HG03135 (cell line): ENCODE data around the gene HEMGN.
"Not testable (repeated sequence)": the region's sequence is repeated elsewhere in the genome, so short reads cannot be mapped to it uniquely, and the experiment has no call there.

Experiments
- ATAC-seq: cut with Tn5 transposase; IDR thresholded peaks from one replicate; pipeline ENCODE4 v1.9.1; 2021; ENCODE audit warnings: mild to moderate bottlenecking, moderate library complexity; ENCODE audit not compliant: unreplicated experiment

HEMGN gene

DNA sequence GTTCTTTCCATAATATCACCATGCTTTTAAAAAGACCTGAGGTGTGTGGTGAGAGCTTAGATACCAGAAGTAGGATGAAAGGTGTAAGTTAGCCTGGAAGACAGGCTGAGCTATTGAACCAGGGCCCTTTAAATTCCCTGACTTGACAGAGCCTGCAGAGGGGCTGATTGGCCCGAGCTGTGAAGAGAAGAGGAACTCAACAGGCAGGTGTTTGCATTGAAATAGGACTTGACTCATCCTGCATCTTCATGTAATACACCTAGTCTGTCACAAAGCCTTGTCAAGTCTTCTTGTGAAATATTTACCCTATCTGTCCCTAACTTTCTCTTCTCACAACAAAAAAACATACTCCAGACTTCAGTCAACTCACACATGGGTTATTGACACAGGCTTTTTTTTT lies 28.5 kb upstream of the HEMGN start:
- ATAC-seq = no peak

DNA sequence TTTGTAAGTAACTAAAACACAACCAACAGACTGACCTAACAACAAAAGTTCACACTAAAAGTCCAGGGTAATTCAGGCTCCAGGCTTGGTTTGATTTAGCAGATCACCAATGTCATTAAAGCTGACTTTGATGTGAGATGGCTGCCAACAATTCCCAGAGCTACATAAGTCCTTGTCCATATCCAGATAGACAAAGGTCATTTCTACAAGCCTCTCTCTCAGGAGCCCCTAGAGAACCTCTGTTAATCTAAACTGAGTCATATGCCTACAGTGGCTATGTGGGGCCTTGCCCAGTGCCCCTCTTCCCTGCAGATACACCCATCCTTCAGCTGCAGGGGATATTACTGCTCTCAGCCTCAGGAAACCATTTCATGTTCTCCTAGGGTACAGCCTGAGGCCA lies 26.9 kb upstream of the HEMGN start:
- no peak for ATAC-seq

DNA sequence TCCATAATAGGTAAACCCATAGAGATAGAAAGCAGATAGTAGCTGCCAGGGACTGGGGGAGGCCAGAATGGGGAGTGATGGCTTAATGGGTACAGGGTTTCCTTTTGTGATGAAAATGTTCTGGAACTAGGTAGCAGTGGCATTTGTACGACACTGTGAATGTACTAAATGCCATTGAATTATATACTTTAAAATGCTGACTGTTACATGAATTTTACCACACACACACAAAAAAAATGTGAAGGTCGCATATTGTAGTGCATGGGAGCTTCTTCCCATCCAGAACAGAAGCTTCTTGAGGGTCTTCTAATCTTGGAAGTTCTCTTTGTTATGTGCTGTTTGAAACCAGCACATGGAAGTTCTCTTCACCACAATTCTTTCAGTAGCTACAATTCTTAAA lies 25.3 kb upstream of the HEMGN start:
- no peak for ATAC-seq

DNA sequence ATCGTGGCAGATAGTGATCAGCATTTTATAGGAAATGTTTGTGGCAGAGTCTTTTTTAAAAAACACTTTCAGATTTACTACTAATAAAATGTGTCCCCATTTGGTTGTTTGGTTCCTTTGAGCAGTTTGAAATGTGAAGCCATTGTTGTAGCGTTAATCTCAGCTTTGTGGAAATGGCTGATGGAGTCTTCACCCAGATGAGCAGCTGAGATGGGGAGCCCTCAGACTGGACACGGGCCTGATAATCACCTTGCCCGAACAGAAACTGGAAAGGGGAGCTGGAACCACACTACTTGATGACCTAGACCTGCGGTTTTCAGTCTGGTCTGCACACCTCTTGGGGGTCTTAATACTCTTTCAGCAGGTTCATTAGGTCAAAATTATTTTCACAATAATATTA lies 24.6 kb upstream of the HEMGN start:
- ATAC-seq = no peak

DNA sequence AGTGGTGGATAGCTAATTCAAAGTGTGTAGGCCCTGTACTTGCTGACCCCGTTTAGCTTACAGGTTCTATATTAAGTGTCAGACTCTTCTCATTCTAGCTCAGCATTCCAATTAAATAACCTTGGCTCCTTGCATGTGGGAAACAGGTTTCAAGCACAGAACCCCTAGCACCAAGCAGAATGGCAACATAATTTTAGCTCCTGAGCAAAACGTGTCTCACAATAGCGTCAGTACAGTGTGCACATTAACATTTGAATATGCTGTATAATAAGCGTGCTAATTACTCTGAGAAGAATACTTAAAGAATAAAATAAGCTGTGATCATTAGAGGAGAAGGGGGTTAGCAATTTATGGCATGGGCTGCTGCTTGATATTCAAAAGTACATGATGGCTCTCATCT lies 24.2 kb upstream of the HEMGN start:
- ATAC-seq = no peak

DNA sequence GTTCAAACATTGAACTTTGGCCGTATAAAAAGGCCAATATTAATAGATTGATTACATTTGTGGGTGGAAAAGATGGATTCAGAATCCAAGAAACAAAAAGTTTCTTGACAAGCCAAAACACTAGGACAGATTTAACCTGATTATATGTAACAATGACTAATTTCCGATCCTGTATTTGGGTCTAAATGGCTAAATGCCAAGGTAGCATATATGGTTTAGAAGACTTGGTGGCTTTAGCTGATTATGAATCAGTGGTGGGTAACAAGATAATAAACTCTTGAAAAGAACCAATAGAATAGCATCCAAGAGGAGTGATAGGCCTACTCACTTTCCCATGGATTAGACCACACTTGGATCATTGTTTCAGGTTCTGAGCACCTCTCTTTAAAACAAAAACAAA lies 23.4 kb upstream of the HEMGN start:
- no peak for ATAC-seq

DNA sequence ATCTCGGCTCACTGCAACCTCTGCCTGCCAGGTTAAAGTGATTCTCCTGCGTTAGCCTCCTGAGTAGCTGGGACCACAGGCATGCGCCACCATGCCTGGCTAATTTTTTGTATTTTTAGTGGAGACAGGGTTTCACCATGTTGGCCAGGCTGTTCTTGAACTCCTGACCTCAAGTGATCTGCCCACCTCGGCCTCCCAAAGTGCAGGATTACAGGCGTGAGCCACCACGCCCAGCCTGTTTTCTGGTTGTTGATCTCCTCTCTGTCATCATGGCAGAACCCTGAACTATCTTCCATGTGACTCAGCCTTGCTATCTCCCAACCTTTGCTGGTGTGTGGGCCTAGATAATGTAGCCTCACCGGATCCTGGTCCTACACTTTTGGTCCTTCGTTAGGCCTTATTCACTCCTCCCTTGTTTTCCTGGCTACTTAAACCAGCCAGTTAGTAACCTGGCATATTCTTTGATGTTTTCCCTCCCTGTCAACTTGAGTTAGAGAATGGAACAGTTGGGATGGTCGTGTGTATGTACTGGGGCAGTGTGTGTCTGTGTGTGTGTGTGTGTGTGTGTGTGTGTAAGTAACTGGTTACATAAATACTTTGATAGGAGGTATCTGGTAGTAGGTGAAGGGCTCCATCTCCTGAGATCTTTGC lies 22.8 kb upstream of the HEMGN start:
- not testable (repeated sequence) for ATAC-seq

DNA sequence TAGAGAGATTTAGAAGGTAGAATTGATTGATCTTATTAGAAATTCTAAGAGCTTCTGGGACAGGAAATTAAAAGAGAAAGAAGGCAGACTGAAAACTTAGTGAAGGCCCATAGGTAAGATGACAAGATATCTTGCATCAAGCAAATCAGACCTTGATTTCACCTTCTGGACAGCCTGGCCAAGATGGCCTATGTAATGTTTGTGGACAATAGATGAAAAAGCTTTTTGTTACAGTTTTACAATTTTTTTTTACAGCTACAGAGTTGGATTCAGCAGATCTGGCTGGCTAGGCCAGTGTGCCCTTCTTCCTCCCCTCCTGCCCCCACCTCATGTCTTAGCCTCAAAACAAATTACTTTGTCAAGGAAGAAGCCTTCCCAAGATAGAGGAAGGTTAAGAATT lies 21.6 kb upstream of the HEMGN start:
- ATAC-seq = no peak

DNA sequence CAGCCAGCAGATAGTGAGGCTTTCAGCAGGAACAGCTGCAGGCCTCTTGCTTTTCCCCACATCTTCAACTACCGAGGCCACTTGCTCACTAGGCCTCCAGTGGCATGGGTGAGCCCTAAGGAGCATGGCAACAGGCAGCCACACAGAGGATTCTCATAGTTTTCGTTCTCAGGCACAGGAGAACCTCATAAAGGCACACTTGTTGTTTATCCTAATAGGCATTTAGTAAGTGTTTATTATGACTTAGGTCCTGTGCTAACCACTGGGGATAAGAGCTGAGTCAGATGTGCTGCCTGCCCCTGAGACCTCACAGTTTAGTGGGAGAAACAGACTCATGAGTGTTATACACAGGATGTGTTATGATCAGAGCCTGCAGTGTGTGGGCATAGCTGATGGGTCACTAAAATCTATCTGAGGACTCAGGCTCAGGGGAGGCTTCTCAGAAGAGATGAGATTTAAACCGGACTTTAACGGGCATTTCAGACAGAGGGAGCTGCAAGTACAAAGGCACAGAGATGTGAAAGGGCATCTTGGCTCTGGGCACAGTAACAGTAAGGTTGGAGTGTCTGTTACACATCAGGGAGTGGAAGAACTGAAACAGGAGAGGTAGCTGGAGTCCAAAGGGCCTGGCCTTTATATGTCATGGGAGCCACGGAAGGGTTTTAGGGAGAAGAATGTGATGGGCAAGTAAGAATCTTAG lies 21.0 kb upstream of the HEMGN start:
- no peak for ATAC-seq

DNA sequence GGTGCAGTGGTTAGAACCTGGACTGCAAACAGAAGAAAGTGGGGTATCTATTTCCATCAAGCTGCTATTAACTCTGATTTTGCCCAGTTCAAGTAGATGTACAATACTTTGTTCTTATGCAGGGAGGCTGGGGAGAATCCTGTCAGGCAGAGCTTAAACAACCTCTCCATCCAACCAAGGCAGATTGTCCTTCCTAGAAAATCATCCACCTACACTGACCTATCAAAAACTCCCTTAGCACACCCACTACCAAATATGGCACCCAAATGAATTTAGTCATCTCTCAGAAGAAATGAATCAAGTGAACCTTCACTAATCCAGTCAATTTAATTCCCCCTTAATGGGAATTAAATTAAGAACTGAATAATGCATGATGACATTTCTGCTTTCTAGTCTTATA lies 18.4 kb upstream of the HEMGN start:
- ATAC-seq = no peak

DNA sequence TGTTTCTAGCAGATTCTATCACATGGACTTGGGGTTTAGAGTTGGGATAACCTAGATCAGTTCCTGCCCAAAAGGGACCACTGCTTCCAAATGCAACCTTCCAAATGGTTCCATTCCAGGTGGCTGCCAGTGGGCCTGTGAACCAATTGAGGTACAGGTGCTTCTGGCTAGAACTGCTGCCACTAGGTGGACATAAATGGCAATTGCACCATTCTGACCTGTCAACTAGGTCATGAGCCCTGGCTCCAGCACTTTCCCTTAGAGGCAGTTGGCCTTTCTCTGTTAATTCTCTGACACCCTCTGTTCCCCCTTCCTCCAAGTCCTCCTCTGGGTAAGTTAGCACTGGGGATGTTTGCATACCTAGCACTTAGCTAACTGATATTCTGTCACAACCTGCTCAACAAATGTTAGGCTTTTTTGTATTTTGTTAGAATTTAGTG lies 16.6 kb upstream of the HEMGN start:
- no peak for ATAC-seq

DNA sequence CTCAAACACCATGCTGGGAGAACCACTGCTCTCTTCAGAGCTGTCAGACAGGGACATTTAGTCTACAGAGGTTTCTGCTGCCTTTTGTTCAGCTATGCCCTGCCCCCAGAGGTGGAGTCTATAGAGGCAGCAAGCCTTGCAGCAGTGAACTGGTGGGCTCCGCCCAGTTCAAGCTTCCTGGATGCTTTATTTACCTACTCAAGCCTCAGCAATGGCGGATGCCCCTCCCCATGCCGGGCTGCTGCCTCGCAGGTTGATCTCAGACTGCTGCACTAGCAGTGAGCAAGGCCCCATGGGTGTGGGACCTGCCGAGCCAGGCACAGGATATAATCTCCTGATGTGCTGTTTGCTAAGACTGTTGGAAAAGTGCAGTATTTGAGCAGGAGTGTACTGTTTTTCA lies 12.9 kb upstream of the HEMGN start:
- ATAC-seq = not testable (repeated sequence)

DNA sequence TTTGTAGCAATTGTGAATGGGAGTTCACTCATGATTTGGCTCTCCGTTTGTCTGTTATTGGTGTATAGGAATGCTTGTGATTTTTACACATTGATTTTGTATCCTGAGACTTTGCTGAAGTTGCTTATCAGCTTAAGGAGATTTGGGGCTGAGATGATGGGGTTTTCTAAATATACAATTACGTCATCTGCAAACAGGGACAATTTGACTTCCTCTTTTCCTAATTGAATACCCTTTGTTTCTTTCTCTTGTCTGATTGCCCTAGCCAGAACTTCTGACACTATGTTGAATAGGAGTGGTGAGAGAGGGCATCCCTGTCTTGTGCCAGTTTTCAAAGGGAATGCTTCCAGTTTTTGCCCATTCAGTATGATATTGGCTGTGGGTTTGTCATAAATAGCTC lies 9.1 kb upstream of the HEMGN start:
- not testable (repeated sequence) for ATAC-seq

DNA sequence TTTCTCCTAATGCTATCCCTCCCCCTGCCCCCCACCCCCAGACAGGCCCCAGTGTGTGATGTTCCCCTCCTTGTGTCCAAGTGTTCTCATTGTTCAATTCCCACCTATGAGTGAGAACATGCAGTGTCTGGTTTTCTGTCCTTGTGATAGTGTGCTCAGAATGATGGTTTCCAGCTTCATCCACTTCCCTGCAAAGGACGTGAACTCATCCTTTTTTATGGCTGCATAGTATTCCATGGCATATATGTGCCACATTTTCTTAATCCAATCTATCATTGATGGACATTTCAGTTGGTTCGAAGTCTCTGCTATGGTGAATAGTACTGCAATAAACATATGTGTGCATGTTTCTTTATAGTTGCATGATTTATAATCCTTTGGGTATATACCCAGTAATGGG lies 7.5 kb upstream of the HEMGN start:
- ATAC-seq = not testable (repeated sequence)

DNA sequence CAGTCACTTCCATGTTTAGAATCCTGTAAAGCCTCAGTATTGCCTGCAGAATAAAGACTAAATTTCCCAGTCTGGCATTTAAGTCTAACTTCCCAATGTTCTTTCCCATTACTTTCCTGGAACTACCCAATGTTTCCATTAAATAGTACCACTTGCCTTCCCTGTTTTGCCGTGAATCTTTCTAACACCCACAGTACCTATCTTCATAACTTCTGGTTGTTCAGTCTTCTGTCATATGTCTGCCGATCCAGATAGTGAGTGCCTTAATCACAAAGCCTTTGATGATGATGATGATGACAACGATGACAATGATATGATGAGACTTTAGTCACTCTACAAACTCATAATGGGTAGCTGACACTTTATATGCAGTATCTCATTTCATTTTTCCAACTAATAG lies 6.6 kb upstream of the HEMGN start:
- ATAC-seq = no peak

DNA sequence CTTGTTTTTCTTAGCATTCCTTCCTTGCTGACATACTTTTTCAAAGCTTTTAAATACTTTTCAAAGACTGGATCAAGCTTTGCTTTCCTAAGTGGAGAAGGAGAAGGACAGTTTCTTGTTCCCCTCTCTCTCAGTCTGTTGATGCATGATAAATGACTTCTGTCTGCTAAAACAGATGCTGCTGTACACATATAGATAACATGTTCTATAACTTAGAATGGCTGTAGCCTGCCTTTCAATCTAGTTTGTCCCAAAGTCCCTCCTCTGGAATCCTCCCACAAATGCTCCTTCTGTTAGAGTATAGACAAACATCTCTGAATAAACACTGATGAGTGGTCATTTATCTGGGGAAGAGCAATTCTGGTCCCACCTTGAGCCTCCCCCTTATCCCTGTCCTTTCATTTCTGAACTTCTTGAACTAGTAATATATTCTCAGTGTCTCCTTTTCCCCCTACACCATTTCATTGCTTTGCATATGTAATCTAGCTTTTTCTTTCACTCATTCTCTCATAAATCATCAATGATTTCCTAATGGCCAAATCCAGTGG lies 5.4 kb upstream of the HEMGN start:
- no peak for ATAC-seq

DNA sequence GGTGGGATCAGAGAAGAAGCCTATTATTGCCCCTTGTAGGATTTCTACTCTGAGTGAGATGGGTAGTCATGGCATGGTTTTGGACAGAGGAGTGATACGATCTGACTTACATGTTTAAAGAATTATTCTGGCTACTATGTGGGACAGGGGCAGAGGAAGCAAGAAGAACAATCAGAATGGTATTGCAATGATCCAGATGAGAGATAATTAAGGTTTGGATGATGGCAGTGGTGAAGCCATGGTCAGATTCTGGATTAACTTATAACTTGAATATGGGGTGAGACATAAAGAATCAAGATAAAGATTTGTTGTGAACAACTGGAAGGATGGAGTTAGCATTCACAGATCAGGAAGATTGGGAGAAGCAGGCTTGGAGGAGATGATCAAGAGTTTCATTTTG lies 3.4 kb upstream of the HEMGN start:
- no peak for ATAC-seq

DNA sequence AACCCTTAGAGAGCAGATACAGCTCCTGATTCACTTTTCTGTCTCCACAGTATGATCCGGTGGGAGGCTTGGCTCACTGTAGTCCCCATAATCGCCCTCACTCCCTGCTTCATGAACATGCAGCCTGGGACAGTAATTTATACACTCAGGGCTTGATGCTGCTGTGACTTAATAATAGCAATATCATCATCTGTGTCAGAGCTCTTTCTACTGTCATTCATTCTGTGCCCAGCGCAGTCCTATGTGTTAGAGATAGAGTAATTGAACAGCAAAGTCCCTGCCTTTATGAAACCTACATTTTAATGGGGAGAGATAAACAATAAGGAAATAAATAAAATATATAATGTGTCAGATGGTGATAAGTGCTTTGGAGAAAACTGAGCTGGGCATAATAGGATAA lies 2.8 kb upstream of the HEMGN start:
- ATAC-seq = no peak

DNA sequence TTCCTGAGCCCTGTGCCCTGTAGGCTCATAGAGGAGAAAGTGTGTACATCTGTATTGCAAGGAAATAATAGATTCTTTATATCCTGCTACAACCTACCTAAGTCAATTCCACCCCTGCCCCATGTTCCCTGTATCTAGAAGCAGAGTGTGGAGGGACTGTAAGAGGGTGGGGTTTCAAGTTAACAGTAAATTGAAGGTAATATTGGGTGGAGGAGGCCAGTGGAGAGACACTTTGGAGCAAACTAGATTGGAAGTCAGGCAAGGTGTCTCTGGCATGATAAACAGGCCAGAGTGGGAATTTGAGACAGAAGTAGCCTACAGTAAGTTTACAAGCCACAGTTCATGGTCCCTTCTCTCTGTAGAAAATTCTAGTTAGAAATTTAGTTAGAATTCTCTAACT lies 2.3 kb upstream of the HEMGN start:
- ATAC-seq = no peak

DNA sequence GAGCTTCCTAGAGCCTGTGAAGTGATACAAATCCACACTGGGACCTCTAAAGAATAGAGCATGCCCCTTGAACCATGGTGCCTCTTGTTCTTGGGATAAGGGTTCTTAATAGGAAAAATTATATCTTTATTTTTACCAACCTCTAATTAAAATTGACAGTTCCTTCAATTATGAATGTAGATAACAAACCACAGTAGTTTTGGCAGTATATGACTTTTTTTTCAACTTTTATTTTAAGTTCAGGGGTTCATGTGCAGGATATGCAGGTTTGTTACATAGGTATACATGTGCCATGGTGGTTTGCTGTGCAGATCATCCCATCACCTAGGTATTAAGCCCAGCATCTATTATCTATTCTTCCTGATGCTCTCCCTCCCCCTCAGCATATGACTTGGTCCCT lies 974 bp downstream of the HEMGN start:
- no peak for ATAC-seq

DNA sequence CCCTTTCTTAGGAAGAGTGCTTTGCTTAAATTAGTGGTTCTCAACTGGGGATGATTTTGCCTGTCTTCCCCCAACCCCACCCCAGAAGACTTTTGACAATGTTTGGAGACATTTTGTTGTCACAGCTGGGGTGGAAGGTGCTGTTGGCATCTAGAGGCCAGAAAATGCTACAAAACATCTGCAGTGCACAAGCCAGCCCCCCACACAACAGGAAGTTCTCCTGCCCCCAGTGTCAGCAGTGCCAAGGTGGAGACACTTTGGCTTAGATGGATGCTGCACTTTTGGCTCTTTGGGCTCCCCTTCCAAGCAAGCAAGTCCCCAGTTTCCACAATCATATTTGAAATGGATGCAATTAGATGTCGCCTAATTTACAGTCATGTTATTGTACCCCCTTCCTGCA lies 2.7 kb downstream of the HEMGN start:
- no peak for ATAC-seq

DNA sequence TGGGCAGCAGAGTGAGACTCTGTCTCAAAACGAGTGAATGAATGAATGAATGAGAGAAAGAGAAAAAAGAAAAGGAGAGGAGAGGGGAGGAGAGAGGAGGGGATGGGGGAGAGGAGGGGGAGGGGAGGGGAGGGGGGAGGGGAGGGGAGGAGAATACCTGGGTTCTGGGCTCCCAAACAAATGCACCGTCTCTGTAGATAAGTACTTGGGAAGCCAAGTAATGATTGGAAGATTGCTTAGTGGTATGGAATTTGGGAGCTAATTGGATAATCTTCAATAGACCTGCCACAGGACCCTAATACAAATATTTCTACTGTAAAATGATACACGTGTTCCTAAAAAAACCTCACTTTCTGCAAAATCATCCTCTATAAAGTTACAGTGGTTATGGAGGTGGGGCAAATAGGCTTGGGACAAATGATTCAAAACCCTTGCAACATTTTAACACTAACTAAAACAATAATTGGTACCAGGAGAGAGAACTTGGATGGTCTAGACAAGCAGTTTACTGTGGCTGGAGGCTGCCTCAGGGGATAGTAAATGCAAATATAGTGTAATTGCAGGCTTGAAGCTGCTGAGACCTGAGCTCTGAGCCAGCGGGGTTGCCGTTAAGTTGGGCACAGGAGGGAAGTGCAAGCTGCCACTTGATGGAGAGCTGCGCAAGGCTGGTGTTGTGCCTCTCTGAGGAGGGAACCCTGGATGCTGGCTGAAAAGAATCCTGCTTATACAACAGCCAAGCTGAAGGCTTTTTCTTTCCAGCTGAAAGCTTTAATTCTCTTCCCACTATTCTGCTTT lies 3.5 kb downstream of the HEMGN start:
- no peak for ATAC-seq
